ENCODE results near the gene TIMP1.

TIMP1 gene

DNA sequence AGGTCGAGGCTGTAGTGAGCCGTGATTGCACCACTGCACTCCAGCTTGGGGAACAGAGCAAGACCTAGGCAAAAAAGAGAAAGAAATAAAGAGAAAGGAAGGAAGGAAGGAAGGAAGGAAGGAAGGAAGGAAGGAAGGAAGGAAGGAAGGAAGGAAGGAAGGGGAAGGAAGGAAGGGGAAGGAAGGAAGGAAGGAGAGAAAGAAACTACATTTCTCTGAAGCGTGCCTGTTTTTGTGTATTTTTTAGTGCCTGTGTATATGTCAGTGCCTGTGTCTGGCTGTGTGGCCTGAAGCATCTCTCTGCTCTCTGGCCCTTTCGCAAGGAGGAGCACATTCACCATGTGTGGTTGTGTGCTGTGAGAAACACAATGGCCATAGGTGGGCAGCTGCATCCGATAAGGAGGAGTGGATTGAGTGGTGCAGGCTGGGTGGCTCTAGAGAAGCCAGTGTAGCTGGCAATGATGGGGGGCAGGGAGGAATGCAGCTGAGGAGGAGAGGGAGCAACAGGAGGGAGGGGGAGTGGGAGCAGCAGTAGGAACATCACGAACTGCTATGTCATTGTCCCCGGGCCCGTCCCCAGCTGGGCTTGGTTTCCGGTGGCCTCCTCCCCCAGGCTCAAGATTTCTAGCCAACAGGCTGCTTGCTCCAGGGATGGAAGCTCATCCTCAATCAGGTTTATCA is 26.0 kb downstream of the TIMP1 start:
- no peak for DNase-seq

- DNase-seq: no peak
These were observed 28.3 kb downstream of the TIMP1 start for GRCh38 chrX:47610511-47610910.

DNA sequence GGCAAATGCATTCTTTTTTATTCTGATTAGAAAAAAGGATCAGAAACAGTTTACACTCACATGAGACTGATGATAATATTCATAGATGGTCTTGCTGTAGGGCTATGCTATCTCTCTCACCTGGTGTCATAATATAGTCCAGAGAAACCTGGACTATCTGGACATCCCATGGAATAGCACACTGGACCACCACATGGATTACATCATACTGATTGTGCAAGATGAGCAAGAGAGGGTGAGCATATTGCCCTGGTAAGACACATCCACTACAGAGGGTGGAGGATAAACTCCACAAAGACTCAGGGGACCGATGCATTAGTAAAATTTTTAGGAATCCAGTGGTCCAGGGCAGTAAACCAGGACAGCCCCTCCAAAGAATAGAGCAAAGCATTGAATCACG is 29.3 kb downstream of the TIMP1 start:
- DNase-seq: no peak

DNA sequence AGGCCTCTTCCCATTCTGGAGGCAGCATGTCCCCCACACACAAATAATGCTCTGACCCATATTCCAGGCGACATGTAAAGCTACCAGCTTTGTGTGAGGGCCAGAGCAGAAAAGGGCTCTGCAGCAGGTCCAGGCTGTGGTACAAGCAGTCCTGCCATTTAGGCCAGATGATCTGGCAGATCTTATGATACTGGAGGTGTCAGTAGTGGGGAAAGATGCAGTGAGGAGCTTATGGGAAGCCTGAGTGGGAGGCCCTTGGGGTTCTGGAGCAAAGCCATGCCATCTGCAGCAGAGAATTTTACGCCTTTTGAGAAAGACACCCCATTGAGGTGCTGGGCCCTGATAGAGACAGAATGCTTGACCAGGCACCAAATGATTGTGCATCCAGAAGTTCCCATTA is 29.7 kb downstream of the TIMP1 start:
- DNase-seq: no peak

GRCh38 chrX:47612418-47612817 is 30.2 kb downstream of the TIMP1 start:
- no peak for DNase-seq

DNA sequence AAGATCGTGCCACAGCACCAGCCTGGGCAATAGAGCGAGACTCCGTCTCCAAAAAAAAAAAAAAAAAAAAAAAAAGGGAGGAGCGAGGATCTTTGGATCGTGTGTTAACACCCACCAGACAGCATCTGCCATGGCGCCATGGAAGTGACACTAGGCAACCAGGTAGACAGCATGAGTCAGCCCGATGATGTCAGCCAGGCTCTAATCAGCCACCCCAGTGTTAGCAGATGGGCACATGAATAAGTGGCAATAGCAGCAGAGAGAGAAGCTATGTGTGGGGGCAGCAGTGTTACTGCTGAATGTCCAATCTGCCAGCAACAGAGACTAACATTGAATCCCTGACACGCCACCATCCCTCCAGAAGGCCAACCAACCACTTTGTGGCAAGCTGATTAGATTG is 30.8 kb downstream of the TIMP1 start:
- DNase-seq: no peak

GRCh38 chrX:47614618-47615017 is 32.4 kb downstream of the TIMP1 start:
- DNase-seq: no peak

- no peak for DNase-seq
These were observed 36.8 kb downstream of the TIMP1 start for GRCh38 chrX:47618923-47619485.

DNA sequence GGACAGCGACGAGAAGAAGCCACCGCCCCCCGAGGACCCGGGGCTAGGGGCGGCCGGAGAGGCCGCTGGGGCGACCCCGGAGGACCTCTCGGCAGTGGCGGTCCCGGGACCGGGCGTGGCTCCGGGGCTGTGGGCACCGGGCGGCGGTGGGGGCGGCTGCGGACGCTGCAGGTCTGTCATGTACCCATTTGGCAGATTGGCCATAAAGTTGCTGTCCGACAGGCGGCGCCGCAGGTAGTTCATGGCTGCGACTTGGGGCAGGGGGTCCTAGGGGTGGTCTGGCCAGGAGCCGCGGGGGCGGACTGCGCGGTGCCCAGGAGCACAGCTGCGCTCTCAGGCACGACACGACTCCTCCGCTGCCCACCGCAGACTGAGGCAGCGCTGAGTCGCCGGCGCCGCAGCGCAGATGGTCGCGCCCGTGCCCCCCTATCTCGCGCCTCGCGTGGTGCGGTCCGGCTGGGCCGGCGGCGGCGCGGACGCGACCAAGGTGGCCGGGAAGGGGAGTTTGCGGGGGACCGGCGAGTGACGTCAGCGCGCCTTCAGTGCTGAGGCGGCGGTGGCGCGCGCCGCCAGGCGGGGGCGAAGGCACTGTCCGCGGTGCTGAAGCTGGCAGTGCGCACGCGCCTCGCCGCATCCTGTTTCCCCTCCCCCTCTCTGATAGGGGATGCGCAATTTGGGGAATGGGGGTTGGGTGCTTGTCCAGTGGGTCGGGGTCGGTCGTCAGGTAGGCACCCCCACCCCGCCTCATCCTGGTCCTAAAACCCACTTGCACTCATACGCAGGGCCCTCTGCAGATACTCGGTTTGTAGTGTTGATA is 37.5 kb downstream of the TIMP1 start, which contains the start of gene SYN1:
SYN1 (minus strand) TSS at position 372 of the 817 bp plus-strand sequence; CDS start at position 243, 129 bp downstream.
- DNase-seq: peak; percentile 85

GRCh38 chrX:47620303-47620685 is 38.1 kb downstream of the TIMP1 start:
- DNase-seq: no peak

DNA sequence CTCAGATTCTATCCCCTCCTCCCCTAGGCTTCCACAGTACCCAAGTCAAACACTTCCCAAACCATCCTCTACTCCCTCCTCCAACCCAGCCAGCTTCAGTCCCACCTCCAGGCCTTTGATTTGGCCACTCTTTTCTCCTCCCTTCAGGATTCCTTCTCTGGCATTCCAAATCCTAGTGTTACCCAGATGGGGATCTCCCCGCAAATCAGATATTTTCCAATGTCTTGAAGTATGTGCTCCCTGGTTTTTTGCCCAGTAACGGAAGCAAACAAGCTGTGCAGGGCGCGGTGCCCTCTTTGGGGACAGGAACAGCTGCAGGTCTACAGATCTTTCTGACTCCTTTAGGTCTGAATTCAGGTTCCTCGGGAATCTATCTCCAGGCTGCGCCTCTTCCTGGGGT is 39.6 kb downstream of the TIMP1 start:
- DNase-seq: no peak

DNA sequence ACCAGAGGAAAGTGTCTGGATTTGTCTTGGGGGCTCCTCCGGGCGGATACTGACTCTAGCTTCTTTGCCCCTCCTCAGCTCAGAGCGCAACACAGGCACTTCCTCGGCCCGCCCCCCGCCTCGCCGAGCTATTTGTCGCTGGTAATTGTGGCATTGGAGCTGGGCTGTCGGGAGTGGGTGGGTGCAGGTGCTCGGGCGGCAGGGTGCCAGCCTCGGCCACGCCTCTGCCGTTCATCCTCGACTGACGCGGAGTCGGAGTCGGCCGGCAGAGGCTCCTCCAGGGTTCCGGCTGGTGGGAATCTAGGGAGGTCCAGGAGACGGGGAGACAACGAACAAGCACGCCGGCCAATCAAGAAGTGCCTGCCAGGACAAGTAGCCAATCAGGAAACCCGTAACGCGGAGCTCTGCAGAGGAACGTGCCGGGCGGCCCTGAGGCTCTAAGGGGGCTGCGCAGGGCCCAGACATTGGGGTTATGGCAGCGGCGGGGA is 41.3 kb downstream of the TIMP1 start:
- DNase-seq: peak; percentile 59

- DNase-seq: no peak
These were observed 43.1 kb downstream of the TIMP1 start for GRCh38 chrX:47625365-47625764.

- peak; percentile 36 for DNase-seq
These were observed 46.7 kb downstream of the TIMP1 start for GRCh38 chrX:47628982-47629381.

GRCh38 chrX:47629419-47630200 is 47.4 kb downstream of the TIMP1 start, which contains the start of gene CFP:
TSS of gene CFP (minus strand) at chrX:47629930. CDS start at chrX:47629844, 86 bp downstream.
- no peak for DNase-seq

- DNase-seq: no peak
These were observed 49.4 kb downstream of the TIMP1 start for GRCh38 chrX:47631676-47632075.

DNA sequence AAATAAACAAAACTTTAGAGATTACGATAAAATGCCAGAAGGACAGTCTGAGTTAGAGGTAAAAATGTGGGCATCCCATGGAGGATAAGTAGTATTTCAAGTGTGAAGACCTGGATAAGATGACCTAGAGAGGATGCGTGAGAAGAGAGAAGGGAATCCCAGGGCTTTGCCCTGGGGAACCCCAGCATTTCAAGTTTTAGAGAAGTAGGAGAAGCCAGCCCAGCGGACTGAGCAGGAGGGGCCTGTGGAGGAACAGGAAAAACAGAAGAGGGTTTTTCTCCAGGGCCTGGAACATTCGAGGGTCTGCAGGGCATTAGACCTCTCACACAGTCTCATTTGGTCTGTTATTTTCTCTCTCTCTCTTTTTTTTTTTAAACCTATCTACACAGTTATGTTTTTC is 50.4 kb downstream of the TIMP1 start:
- no peak for DNase-seq

GRCh38 chrX:47633689-47634590 is 51.7 kb downstream of the TIMP1 start:
- DNase-seq: no peak

DNA sequence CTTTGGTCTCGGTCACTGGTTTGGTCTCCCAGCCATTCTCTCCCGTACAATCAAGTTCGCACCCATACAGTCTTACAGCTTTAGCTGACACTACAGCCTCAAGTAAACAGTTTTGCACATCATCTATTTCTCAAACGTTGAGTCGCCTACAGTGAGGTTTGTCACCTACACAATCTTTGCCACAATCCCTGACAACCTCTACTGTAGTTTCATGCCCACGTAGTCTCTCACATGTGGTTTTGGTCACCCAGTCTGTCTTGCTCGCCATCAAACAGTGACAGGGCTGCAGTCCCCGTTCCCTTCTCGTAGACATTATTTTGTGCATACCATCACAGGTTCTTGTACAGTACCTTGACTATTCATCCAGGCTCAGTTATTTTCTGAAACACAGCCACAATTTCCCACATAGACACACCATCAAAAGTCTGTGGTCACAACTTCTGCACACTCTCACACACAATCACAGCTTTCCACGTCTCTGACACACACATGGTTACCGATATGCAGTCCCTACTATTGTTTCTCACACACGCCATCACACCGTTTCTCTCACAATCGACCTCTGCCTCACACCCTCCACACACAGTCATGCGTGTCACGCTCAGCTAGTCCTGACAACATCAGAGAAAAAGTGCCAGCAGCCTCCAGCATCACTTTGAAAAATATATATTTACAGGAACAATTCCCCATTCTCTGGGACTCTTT is 52.8 kb downstream of the TIMP1 start:
- DNase-seq: peak; percentile 35
